Measurements from ENCODE around the gene TSNAXIP1.

The TSNAXIP1 gene, protein sequence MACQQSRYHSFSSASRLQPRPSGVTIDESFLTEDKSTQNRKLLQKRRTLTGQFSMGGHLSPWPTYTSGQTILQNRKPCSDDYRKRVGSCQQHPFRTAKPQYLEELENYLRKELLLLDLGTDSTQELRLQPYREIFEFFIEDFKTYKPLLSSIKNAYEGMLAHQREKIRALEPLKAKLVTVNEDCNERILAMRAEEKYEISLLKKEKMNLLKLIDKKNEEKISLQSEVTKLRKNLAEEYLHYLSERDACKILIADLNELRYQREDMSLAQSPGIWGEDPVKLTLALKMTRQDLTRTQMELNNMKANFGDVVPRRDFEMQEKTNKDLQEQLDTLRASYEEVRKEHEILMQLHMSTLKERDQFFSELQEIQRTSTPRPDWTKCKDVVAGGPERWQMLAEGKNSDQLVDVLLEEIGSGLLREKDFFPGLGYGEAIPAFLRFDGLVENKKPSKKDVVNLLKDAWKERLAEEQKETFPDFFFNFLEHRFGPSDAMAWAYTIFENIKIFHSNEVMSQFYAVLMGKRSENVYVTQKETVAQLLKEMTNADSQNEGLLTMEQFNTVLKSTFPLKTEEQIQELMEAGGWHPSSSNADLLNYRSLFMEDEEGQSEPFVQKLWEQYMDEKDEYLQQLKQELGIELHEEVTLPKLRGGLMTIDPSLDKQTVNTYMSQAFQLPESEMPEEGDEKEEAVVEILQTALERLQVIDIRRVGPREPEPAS

DNA sequence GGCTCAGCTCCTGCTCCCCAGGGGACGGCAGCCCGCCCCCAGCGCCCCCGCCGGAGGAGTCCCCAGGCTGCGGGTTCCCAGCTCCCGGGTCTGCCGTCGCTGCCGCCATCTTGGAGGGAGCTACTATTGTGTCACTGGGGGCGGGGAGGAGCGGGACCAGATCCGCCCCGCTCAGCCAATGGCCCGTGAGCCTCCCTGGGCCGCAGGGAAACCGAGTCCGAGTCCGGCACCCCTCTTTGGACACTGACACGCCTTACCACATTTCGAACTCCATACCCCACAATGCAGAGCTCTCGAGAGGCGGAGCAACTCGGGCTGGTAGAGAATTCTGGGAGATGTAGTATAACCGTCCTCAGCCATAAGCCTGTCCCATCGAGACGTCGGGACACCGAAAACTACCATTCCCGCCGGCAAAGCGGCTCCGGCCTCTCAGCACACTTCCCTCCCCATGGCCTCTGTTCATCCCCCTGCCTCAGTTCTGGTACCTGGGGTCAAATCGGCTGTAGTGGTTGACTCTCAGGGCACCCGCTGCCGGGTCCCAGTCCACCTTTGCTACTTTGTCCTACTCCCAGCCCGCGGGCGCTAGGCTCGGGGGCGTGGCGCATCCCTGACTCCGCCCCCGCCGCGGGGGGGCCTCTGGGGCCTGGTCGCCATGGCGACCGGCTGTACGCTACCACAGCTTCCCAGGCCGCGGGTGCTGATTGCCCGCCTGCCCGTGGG, at the start of gene TSNAXIP1, which contains the start of gene RANBP10:
Gene TSNAXIP1 (plus strand): TSS at position 462 of the 720 bp plus-strand sequence. CDS start 261 bp downstream, outside the sequence.
Gene RANBP10 (minus strand): TSS at position 133 of the 720 bp plus-strand sequence. CDS start 24 bp downstream, at position 109.
- peak; percentile 95 for DNase-seq

DNA sequence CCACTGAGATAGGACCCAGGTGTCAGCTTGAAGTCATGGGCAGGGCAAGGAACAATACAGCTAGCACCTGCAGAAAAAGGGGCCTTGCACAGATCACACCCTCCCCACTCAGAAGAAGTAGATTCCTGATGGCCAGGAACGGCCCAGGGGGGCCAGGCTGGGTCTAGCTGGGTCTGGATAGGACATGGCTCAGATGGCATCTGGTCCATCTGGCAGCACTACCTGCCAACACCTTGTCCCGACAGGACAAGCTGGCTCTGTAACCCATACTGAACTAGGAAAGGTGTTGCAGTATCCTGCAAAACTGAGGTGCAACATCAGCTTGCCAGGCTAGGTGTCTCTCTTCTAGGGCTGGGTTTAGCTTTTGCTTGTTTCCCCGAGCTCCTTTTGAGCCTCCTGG, 48.7 kb upstream of the TSNAXIP1 start:
- no peak for DNase-seq

DNA sequence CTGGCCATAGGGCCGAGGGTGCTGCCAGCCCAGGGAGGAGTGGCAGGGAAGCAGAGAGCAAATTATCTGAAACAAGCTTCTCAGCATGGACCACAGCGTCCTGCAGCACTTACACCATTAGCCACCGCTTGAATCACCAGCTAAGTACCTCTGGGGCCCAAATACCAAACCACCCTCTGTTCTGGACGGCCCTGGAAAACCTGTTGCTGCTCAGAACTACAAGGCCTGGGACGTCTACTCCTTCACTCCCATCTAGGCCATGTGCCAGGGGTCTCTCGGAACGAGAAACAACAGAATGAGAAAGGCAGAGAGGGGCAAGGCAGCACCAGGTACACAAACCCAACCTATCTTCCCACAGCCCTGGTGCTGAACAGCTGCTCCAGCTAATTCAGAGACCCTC, 47.7 kb upstream of the TSNAXIP1 start:
- DNase-seq = no peak

DNA sequence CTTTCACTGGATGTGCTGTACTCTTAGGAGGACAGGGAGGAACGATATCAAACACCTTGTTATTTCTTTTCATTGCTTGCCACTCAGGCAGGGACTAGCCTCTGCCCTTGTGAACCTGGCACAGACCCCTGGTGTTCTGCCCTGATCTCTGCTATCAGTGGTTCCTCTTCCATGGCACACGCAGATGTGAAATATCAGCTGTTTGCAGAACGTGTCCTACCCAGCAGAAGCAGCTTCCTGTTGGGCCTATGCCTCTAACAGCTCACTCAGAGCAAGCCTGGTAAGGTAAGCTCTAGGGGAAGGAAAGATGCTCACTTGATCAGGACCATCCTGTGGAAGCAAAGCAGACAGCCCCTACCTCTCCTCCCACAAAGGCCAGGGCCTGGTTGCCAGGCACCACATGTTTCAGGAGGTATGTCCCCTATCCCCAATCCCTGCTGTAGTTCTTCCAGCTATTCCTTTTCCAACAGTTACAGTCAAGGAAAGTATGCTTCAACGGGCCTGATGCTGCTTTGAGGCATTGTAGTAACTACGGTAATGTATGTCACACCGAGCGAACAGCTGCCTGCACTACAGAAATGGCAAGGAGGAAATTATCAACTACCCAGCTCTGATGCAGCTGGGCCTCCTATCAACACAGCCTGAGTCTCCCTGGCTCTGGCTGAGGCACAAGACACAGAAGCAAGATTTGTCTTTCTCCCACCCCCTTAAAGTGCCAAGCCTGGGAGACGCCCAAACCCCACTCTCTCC, 46.3 kb upstream of the TSNAXIP1 start:
- DNase-seq = no peak

DNA sequence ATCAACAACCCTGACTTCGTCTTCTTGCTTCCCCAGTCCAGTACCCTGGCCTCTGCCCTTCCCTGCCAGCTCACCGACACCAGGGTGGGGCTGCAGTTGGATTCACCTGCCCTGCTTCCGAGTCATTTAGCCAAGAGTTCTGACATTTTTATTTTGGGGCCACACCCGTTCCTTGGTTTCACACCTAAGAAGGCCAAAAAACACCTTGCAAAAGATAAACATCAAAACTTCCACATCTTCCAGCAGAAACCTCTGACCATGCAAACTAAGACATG, 45.8 kb upstream of the TSNAXIP1 start:
- no peak for DNase-seq

DNA sequence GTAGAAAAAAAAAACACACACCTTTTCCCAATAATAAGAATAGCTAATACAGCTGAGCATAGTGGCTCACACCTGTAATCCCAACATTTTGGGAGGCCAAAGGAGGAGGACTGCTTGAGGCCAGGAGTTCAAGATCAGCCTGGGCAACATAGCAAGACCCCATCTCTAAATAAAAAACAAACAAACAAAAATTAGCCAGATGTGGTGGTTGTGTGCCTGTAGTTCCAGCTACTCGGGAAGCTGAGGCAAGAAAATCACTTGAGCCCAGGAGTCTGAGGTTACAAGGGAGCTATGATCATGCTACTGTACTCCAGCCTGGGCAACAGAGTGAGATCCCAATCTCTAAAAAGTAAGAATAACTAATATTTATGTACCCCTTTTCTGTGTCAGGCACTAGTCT, 44.8 kb upstream of the TSNAXIP1 start:
- no peak for DNase-seq

DNA sequence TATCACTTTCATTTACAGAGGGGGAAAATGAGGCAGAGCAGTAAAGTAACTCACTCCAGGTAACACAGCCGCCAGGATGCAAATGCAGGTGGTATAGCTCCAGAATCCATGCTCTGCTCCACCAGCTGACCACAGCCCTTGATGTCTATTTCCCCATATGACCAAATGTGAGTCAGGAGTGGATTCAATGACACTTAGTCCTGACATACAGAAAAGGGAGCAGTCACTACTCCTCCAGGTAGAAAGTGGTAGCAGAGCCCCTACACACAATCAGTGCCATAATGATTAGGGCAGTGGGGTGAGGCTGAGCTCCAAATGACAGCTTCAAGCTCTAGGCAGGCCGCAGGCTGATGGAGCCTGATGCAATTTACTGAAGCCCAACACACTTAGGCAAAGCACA, 44.3 kb upstream of the TSNAXIP1 start:
- no peak for DNase-seq

DNA sequence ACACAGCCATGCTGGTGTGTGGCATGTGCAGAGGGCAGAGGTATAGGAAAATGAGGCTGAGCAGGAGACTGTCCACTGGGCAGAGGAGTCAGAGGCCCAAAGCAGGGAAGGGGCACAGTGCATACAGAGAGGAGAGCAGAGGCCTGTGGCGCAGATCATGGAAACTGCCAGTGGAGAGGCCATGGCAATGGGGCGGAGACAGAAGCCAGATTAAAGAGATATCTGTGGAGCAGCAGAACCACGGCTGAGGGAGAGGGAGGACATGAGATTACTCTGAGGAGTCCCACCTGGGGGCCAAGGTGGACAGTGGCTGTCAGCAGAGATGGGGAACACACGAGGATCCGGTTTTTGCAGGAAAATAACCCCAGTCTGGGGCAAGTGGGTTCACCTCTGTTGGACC, 43.6 kb upstream of the TSNAXIP1 start:
- no peak for DNase-seq

DNA sequence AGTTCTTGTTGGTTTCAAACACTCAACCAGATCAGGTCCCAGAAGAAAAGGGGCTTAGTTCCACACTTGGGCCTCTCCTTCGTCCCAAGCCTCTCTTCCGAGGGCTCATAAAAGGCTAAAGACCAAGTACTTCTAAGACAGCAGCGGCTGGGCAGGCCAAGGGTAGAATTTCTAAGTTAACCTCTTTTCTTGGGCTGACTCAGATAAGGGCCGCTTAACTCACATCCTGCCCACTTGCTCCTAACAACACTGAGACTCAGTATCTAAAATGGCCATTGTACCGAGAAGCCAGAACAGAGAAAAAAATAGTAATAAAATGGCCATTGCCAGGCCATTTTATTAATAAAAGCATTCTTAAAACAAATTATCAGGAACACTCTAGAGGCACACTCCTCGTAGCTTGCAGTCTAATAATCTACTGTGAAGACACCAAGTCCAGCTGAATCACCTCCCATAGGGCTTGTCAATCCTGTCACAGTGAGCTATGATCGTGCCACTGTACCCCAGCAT, 42.5 kb upstream of the TSNAXIP1 start:
- no peak for DNase-seq

DNA sequence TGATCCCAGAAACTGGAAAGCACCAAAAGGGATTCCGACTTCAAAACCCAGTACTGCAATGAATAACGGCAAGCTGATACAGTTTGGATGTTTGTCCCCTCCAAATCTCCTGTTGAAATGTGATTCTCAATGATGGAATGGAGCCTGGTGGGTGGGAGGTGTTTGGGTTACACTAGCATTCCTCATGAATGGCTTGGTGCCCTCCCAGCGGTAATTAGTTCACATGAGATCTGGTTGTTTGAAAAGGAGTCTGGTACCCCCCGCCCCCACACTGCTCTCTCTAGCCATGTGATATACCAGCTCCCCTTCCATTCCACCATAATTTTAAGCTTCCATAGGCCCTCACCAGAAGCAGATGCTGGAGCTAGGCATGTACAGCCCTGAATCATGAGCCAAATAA, 40.4 kb upstream of the TSNAXIP1 start:
- no peak for DNase-seq

DNA sequence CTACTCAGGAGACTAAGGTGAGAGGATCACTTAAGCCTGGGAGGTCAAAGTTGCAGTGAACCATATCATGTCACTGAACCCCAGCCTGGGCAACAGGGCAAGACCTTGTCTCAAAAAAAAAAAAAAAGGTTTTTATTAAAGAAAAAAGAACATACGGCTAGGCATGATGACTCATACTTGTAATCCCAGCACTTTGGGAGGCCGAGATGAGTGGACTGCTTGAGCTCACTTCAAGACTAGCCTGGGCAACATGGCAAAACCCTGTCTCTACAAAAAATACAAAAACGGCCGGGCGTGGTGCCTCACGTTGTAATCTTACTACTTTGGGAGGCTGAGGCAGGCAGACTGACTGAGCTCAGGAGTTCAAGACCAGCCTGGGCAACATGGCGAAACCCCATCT, 38.7 kb upstream of the TSNAXIP1 start:
- no peak for DNase-seq

DNA sequence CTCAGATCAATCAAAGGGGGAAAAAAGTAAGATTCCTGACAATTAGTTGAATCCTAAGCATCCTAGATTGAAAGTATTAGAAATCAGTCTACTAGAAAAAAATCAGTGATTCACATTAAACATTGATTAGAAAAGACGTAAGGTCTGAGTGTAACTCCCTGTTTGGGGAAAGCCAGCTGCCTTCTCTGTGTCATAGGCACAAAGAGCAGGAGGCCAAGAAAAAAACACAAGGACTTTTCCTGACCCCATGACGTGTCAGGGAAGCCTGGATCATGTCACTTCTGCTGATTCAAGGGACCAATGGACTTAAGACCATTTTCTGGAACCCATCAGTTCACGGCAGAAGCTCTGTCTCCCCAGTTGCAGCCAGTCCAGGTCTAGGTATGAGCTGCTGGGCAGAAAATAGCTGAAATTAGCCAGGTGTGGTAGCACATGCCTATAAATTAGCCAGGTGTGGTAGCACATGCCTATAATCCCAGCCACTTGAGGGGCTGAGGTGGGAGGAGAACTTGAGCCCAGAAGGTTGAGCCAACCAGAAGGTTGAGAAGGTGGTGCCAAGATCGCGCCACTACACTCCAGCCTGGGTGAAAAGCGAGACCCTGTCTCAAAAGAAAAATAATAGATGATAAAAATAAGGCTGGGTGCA, 36.2 kb upstream of the TSNAXIP1 start:
- no peak for DNase-seq

DNA sequence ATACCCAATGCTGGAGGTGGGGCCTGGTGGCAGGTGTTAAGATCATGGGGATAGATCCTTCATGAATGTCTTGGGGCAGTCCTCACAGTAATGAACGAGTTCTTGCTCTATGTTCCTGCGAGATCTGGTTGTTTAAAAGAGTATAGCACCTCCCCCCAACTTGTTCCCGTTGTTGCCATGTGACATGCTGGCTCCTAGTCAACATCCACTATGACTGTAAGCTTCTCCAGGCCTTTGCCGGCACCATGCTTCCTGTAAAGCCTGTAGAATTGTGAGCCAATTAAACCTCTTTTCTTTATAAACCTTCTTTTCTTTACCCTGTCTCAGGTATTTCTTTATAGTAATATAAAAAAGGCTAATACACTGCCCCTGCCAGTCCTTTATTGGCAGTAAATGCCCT, 33.6 kb upstream of the TSNAXIP1 start:
- no peak for DNase-seq

DNA sequence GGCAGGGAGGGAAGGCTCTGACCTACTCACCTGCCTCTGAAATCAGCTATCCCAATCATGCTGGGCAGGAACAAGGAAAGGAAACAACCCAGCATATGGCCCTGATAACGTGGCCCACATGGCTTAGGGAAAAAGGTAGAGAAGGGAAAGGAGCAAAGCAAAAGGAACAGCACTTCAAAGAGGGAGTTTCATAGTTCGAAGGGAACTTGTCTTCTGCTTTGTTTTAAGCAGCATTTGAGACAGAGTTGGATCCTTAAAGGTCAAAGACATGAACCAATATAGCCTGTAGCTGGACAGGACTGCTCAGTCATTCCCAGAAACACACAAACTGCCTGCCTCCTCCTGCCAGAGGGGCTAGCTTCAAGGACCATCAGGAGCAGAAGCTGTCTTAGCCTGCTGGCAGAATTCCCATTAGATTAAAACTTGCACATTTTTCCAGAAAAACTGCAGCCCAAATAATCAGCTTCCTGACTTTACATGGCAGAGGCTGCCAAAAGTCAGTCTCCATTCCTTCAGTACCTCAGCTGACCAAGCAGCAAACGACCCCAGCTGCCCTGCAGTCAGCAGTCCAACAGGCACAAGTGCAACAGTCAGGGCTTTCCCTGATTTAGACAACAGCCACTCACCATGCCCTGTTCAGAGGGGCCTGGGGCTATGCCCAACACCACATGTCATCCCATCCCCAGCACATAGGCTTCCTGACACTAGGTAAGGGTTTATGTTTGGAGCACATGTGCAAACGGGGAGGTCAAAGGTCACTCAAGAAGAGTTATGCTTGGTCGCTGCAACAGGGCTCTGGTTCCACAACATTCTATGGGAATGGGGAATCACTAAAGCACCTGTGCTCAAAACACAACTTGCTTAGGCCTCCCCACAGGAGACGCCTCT, 32.9 kb upstream of the TSNAXIP1 start:
- DNase-seq = no peak

DNA sequence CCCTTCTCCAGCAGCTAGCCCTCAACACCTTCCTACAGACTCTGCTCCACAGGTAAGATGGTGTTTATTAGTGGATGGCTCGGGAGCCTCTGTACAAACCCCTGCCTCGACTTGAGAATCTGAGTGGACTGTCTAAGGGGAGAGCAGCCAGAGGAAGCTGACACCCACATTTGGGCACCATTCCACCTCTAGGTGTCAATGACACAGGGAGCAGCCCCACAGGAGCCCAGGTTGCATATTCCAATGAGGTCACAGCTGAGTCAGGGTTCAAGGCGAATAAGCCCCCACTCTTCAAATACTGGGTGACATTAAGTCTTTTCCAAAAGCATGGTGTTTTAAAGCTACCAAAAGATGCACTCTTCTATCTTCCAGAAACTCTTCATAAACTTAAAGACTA, 32.2 kb upstream of the TSNAXIP1 start:
- no peak for DNase-seq

DNA sequence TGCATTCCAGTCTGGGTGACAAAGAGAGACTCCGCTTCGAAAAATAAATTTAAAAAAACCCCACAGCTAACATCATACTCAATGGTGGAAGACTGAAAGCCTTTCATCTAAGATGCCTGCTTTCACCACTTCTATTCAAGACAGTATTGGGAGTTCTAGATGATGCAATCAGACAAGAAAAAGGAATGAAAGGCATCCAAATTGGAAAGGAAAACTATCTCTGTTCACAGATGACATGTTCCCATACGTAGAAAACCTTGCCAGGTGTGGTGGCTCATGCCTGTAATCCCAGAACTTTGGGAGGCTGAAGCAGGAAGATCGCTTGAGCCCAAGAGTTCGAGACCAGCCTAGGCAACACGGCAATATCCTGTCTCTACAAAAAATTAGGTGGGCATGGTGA, 31.4 kb upstream of the TSNAXIP1 start:
- DNase-seq = no peak

DNA sequence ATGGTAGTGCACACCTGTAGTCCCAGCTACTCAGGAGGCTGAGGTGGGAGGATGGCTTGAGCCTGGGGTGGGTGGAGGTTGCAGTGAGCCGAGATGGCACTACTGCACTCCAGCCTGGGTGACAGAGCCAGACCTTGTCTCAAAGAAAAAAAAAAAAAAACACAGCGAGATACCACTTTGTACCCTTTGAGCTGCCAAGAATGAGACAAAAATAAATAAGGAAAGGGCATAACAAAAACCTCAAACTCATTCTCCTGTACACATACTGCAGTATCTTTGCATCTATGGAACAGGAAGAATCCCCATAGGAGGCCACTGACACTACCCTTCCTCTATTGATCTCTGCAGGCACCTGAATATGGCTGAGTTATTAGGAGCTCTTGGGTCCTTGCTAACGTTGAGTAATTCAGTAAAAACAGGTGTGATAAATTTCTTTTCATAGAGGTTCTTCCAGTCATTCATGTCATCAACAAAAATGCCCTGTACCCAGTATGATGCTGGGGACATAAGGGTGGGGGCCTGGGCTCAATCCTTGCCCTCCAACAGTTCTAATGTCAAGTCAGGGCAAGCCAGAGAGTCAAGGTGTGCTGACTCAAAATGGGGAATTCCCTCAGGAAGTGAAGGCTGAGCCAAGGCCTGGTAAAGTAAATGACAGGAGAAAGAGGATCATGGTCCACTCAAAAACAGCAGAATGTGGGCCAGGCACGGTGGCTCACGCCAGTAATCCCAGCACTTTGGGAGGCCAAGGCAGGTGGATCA, 27.3 kb upstream of the TSNAXIP1 start:
- DNase-seq = no peak

DNA sequence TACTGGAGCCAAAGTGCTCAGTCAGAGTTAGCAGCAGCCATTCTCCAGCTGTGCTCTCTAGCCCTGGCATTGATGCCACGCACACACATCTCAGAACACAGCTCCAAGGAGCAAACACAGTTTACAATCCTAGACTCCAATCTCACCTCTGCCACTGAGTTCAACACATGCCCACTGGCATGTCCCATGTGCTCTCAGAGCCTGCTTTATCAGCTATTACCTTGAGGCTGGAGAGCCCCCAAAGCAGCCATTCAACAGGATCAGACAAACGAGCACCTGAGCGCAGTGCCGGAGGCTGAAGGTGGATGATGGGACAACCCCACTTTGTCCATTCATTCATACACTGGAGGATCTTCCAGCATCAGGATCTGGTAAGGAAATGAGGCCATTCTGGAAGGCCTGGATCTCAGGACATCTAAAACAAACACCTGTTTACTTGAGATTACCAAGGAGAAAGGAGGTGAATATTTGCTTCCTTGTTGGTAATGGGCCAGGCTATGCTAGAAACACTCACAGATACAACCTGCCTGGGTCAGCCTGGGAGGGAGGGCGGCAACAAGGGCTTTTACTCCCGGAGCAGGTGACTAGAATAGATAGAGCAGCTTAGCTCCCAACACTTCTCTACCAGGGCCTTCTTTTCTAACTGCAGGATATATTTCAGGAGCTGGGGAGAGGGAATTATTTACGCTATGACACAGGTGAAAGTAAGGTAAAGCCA, 25.7 kb upstream of the TSNAXIP1 start:
- no peak for DNase-seq

DNA sequence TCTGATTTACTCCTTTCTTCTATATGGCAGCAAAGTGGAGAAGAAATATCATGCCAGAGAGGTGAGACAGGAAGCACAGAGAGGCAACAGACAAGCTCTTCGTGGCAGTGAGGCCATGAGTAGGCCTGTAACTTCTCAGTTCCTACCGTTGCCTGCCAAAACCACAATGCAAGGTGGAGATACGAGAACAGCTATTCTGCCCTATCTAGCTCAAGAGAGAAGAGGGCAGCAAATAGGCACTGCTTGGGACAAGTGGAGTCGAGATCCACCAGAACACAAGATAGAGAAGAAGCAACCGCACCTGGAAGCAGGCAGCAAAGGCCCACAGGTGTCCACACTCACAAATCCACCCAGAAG, 25.1 kb upstream of the TSNAXIP1 start:
- DNase-seq = no peak

Data from NCI-H2227 treated with DMSO at 0.1 percent for 48 hours (cell line).